Stomach smooth muscle (tissue), 2 donors: Measurements from ENCODE around the gene REC114.
"Not testable (repeated sequence)": the region's sequence is repeated elsewhere in the genome, so short reads cannot be mapped to it uniquely, and the experiment has no call there.

Experiments
- H3K27ac ChIP-seq: one replicate; pipeline ENCODE4 v1.7.0; 2013; ENCODE audit warnings: mild to moderate bottlenecking, low read length, inconsistent platforms
- H3K27me3 ChIP-seq, 2 donors: one replicate each; pipeline ENCODE4 v1.7.0; 2013; ENCODE audit warnings: low read length in 2 of 2; ENCODE audit not compliant: insufficient read depth in 2 of 2, control insufficient read depth in 1 of 2
- H3K36me3 ChIP-seq, 2 donors: one replicate each; pipeline ENCODE4 v1.7.0; 2013; ENCODE audit warnings: low read length in 2 of 2; ENCODE audit not compliant: control insufficient read depth in 2 of 2, insufficient read depth in 2 of 2
- H3K4me1 ChIP-seq: one replicate; pipeline ENCODE4 v1.7.0; 2013; ENCODE audit warnings: low read length; ENCODE audit not compliant: control insufficient read depth, insufficient read depth
- H3K4me3 ChIP-seq, 2 donors: one replicate each; pipeline ENCODE4 v1.7.0; 2013; ENCODE audit warnings: low read length in 2 of 2
- H3K9ac ChIP-seq, 2 donors: one replicate each; pipeline ENCODE4 v1.7.0; 2013; ENCODE audit warnings: low read length in 2 of 2, mild to moderate bottlenecking in 1 of 2
- H3K9me3 ChIP-seq, 2 donors: one replicate each; pipeline ENCODE4 v1.7.0; 2013; ENCODE audit warnings: low read length in 2 of 2; ENCODE audit not compliant: control insufficient read depth in 2 of 2
- donor health status: healthy.
- donor health status: Pancreatic carcinoma.

REC114 gene

GRCh38 chr15:73442968-73443367 lies at the start of gene REC114:
TSS of gene REC114 (plus strand) at chr15:73443164. CDS start at chr15:73443186, 22 bp downstream.
- Histone ChIP-seq H3K4me3 (no peak within 1 kb of the TSS), H3K27me3 (peaks cover under 1 to 8% of the 10 kb centered on the region in 2 donors), H3K36me3 (no peaks in the 10 kb centered on the region), H3K9ac (no peak within 1 kb of the TSS), H3K27ac (no peak within 1 kb of the TSS), H3K9me3 (no peaks in the 10 kb centered on the region), H3K4me1 (no peaks in the 10 kb centered on the region)

GRCh38 chr15:73393336-73393735 lies 49.6 kb upstream of the REC114 start:
- H3K36me3 ChIP-seq: no peaks in the 10 kb centered on the region
- no peak overlapping the region for H3K4me3 ChIP-seq
- H3K9ac ChIP-seq: no peak overlapping the region
- H3K27me3 ChIP-seq: peaks cover 0 to 7% of the 10 kb centered on the region in 2 donors
- no peaks in the 10 kb centered on the region for H3K4me1 ChIP-seq
- H3K27ac ChIP-seq: no peak overlapping the region
- H3K9me3 ChIP-seq: no peaks in the 10 kb centered on the region

DNA sequence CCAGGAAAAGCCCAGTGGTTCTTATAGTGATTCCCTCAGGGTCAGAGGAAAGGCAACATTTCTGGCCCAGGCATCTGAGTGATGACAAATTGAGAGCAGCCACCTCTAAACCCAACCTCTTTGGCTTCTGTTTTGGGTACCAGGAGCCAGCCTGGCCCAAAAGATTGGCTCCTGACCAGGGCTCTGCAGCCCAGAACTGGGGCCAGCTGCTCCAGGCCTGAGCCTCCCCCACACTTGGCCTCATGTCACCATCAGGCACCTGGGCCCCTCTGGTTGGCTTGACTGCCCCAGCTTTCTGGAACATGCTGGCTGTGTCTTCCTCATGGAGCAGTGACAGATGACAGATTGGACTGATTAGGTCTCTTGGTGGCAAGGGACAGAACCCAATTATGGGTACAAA lies 48.2 kb upstream of the REC114 start:
- Histone ChIP-seq H3K27ac (no peak overlapping the region), H3K9me3 (no peaks in the 10 kb centered on the region), H3K4me1 (no peaks in the 10 kb centered on the region), H3K27me3 (peaks cover 0 to 7% of the 10 kb centered on the region in 2 donors), H3K9ac (no peak overlapping the region), H3K36me3 (no peaks in the 10 kb centered on the region), H3K4me3 (no peak overlapping the region)

DNA sequence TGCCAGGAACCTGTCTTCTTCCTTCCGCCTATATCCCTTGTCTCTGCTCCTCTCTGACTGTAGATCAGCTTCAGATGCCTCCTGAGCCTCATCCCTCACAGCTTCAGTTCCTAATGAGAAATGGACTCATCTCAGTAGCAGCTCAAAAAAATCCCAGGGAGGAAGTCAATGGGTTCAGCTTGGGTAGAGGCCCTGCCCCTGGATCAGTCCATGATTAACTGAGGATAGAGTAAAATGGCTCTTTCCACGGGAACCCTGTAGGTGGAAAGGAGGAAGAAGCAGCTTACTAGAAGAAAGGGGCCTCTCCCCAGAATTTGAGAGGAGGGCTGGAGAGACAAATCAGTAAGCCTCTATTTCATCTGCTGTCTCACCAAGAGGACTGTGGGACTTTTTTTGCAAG lies 47.3 kb upstream of the REC114 start:
- no peaks in the 10 kb centered on the region for H3K9me3 ChIP-seq
- no peak overlapping the region for H3K27ac ChIP-seq
- peaks cover 0 to 7% of the 10 kb centered on the region in 2 donors for H3K27me3 ChIP-seq

GRCh38 chr15:73397461-73397860 lies 45.5 kb upstream of the REC114 start:
- no peaks in the 10 kb centered on the region for H3K36me3 ChIP-seq
- no peaks in the 10 kb centered on the region for H3K9me3 ChIP-seq
- no peak overlapping the region for H3K4me3 ChIP-seq
- no peak overlapping the region for H3K27ac ChIP-seq
- peaks cover 0 to 3% of the 10 kb centered on the region in 2 donors for H3K27me3 ChIP-seq
- no peaks in the 10 kb centered on the region for H3K4me1 ChIP-seq
- no peak overlapping the region for H3K9ac ChIP-seq

More for the DNA sequence above, 47.3 kb upstream of the REC114 start:
- H3K4me3 ChIP-seq: no peak overlapping the region
- H3K4me1 ChIP-seq: no peaks in the 10 kb centered on the region
- H3K9ac ChIP-seq: no peak overlapping the region
- H3K36me3 ChIP-seq: no peaks in the 10 kb centered on the region

GRCh38 chr15:73398861-73399260 lies 44.1 kb upstream of the REC114 start:
- Histone ChIP-seq H3K4me1 (no peaks in the 10 kb centered on the region), H3K9me3 (no peaks in the 10 kb centered on the region), H3K27ac (no peak overlapping the region), H3K36me3 (no peaks in the 10 kb centered on the region), H3K27me3 (peaks cover 0 to 1% of the 10 kb centered on the region in 2 donors), H3K9ac (no peak overlapping the region), H3K4me3 (no peak overlapping the region)

DNA sequence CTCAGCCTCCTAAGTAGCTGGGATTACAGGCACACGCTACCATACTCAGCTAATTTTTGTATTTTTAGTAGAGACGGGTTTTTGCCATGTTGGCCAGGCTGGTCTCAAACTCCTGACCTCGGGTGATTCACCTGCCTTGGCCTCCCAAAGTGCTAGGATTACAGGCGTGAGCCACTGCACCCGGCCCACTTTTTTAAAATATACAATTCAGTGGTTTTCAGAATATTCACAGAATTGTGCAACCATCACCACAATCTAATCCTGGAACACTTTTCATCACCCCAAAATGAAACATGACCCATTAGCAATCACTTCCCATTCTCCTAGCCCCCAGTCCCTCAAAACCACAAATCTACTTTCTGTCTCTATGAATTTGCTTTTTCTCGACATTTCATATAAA lies 42.7 kb upstream of the REC114 start:
- H3K36me3 ChIP-seq, H3K27ac ChIP-seq, H3K4me1 ChIP-seq, H3K4me3 ChIP-seq, H3K9me3 ChIP-seq, H3K27me3 ChIP-seq, H3K9ac ChIP-seq: not testable (repeated sequence)

DNA sequence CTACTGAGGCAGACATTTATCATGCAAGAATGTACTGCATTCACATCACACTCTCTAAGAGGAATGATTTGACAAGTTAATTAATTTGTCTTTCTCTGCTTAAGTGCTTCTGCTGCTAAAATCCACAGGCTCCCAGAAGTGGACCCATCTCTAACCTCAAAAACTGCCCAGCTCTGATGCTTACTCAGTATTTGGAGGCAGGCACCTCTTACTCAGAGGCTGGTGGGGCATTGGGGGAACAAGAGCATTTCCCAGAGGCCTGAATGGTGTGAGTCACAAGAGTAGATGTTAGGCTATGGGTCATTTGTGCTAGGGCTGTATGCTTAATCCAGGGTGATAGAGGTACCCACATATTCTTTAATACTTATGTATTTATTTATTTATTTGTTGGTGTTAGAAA lies 39.8 kb upstream of the REC114 start:
- no peaks in the 10 kb centered on the region for H3K4me1 ChIP-seq
- H3K4me3 ChIP-seq: no peak overlapping the region
- no peak overlapping the region for H3K27ac ChIP-seq
- no peaks in the 10 kb centered on the region for H3K36me3 ChIP-seq
- no peaks in the 10 kb centered on the region for H3K27me3 ChIP-seq
- H3K9ac ChIP-seq: no peak overlapping the region
- no peaks in the 10 kb centered on the region for H3K9me3 ChIP-seq

- Histone ChIP-seq H3K27me3 (peaks cover 0 to 6% of the 10 kb centered on the region in 2 donors), H3K27ac (no peak overlapping the region), H3K4me3 (no peak overlapping the region), H3K9ac (no peak overlapping the region), H3K4me1 (no peaks in the 10 kb centered on the region), H3K9me3 (no peaks in the 10 kb centered on the region), H3K36me3 (no peaks in the 10 kb centered on the region)
These were observed 28.1 kb upstream of the REC114 start for GRCh38 chr15:73414876-73415275.

DNA sequence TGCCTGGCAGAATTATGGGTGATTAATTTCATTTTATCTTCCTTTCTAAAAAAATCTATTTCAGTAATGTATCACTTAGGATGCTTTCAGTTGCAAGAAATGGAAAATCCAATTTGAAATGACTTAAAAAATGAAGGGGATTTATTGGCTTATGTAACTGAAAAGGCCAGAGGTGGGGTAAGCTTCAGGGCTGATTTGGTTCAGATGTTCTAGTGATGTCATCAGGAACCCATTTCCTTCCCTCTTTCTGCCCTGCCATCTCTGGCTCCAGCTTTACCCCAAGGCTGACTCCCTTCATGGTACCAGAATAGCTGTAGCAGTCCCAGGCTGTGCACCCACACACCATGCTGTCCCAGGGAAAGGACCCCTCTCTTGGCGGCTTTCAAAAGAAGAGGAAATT lies 18.5 kb upstream of the REC114 start:
- no peak overlapping the region for H3K27ac ChIP-seq
- no peaks in the 10 kb centered on the region for H3K4me1 ChIP-seq
- H3K27me3 ChIP-seq: peaks cover 3 to 4% of the 10 kb centered on the region in 2 donors
- no peaks in the 10 kb centered on the region for H3K36me3 ChIP-seq
- no peak overlapping the region for H3K4me3 ChIP-seq
- no peak overlapping the region for H3K9ac ChIP-seq
- H3K9me3 ChIP-seq: no peaks in the 10 kb centered on the region

GRCh38 chr15:73425510-73425909 lies 17.5 kb upstream of the REC114 start:
- Histone ChIP-seq H3K36me3 (no peaks in the 10 kb centered on the region), H3K9me3 (no peaks in the 10 kb centered on the region), H3K27ac (no peak overlapping the region), H3K4me1 (no peaks in the 10 kb centered on the region), H3K4me3 (no peak overlapping the region), H3K27me3 (peaks cover 3 to 4% of the 10 kb centered on the region in 2 donors), H3K9ac (no peak overlapping the region)
